Tibial nerve (tissue), 4 donors: ENCODE data around the gene C12orf57.

Experiments used
- EP300 ChIP-seq, 2 donors: sonication (generic); formaldehyde crosslinking; IDR thresholded peaks; one replicate each; pipeline ENCODE4 v1.6.1; 2017; ENCODE audit warnings: antibody characterized with exemption in 2 of 2, mild to moderate bottlenecking in 1 of 2
- POLR2A ChIP-seq, 2 donors: fragments of 450-650 bp; IDR thresholded peaks; one replicate each; pipeline ENCODE4 v1.6.1; 2017; ENCODE audit warnings: antibody characterized with exemption in 2 of 2, mild to moderate bottlenecking in 2 of 2, moderate library complexity in 2 of 2
- TF ChIP-seq, protein P1 (sequence below), 5 experiments: fragments of 200-600 bp in 3 of 5; fragments of 450-650 bp in 2 of 5; sonication (generic) in 3 of 5; IDR thresholded peaks; one replicate each; pipeline ENCODE4 v1.5.1; 2016 to 2019; ENCODE audit warnings: antibody characterized with exemption in 5 of 5, mild to moderate bottlenecking in 3 of 5, moderate library complexity in 2 of 5

- TF ChIP-seq, protein P1, sequence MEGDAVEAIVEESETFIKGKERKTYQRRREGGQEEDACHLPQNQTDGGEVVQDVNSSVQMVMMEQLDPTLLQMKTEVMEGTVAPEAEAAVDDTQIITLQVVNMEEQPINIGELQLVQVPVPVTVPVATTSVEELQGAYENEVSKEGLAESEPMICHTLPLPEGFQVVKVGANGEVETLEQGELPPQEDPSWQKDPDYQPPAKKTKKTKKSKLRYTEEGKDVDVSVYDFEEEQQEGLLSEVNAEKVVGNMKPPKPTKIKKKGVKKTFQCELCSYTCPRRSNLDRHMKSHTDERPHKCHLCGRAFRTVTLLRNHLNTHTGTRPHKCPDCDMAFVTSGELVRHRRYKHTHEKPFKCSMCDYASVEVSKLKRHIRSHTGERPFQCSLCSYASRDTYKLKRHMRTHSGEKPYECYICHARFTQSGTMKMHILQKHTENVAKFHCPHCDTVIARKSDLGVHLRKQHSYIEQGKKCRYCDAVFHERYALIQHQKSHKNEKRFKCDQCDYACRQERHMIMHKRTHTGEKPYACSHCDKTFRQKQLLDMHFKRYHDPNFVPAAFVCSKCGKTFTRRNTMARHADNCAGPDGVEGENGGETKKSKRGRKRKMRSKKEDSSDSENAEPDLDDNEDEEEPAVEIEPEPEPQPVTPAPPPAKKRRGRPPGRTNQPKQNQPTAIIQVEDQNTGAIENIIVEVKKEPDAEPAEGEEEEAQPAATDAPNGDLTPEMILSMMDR (IDR thresholded peaks at IDR 0.05) = no peak
- TF ChIP-seq POLR2A (IDR thresholded peaks at IDR 0.05) = no peak
- no peak for TF ChIP-seq EP300 (IDR thresholded peaks at IDR 0.05)
These were observed 30.4 kb downstream of the C12orf57 start for GRCh38 chr12:6974180-6974579.
